Ovary (tissue), 9 donors: ENCODE data around the gene MCU. TPM values are rescaled to one million over a fixed set of nuclear protein-coding genes. Genes with fewer than 3 reads are reported as not detected.
"Not testable (repeated sequence)": the region's sequence is repeated elsewhere in the genome, so short reads cannot be mapped to it uniquely, and the experiment has no call there.

Experiments
- DNase-seq, 5 donors: peaks; one replicate each; pipeline ENCODE4 v3.0.0-alpha.2; 2019 to 2020
- H3K27ac ChIP-seq, 2 donors: fragments of 200-600 bp; one replicate each; pipeline versions ENCODE4 v1.5.1 to v1.8.0; 2019 to 2022
- H3K27me3 ChIP-seq: fragments of 200-600 bp; one replicate; pipeline ENCODE4 v1.8.0; 2022
- H3K36me3 ChIP-seq: fragments of 200-600 bp; sonication (generic); one replicate; pipeline ENCODE4 v1.5.1; 2019
- H3K4me1 ChIP-seq: one replicate; pipeline ENCODE4 v1.8.1; 2013; ENCODE audit warnings: mild to moderate bottlenecking, moderate library complexity; ENCODE audit not compliant: insufficient read depth
- H3K4me3 ChIP-seq: fragments of 200-600 bp; sonication (generic); one replicate; pipeline ENCODE4 v1.5.1; 2017
- H3K9me3 ChIP-seq, 2 donors: fragments of 200-600 bp in 1 of 2; sonication (generic) in 1 of 2; one replicate each; pipeline versions ENCODE4 v1.5.1 to v1.8.1; 2013 to 2019; ENCODE audit warnings: mild to moderate bottlenecking in 1 of 2, moderate library complexity in 1 of 2
- EP300 ChIP-seq: sonication (generic); formaldehyde crosslinking; IDR thresholded peaks from one replicate; pipeline ENCODE4 v1.6.1; 2017; ENCODE audit warnings: antibody characterized with exemption
- POLR2A ChIP-seq: fragments of 450-650 bp; IDR thresholded peaks from one replicate; pipeline ENCODE4 v1.6.1; 2017; ENCODE audit warnings: antibody characterized with exemption, mild to moderate bottlenecking, moderate library complexity
- WGBS, 3 donors: extraction: QIAGEN DNeasy Blood & Tissue Kit in 1 of 3; methylation state at CpG; one replicate each; pipeline versions ENCODE4 v1.1.5 to v1.1.7; 2013 to 2017; 5-methylcytosine and 5-hydroxymethylcytosine counted together
- intact Hi-C, 4 donors: fragments of 100-400 bp; cut with DNase I; formaldehyde crosslinking; loops; one replicate each; pipeline versions ENCODE4 v1.11.0 to v1.15.1; 2022 to 2023
- polyA plus RNA-seq, 2 donors: library from polyadenylated mRNA; stranded (reverse); fragments of 200-250 nt in 1 of 2; fragments of 350-450 nt in 1 of 2; fragmentation: Illumina TruSeq in 1 of 2; extraction: RNeasy Lipid Tissue Mini Kit (QIAGEN cat#74804) in 1 of 2; gene quantifications; one replicate each; pipeline ENCODE4 v1.2.3, GENCODE V29; 2013 to 2014
- total RNA-seq, 7 donors: library from RNA; depleted of rRNA in 2 of 7; stranded (reverse); fragments of >200 nt in 2 of 7; fragmentation: NEBNext Ultra II Directional in 3 of 7; extraction: Animal tissue kit (Norgen Biotek cat#: 25700) in 3 of 7; gene quantifications; one replicate each; pipeline versions ENCODE4 v1.1.0 to v1.2.4, GENCODE V29; 2016 to 2023
- TF ChIP-seq, protein P1 (sequence below), 3 donors: fragments of 450-650 bp in 2 of 3; fragments of 200-600 bp in 1 of 3; IDR thresholded peaks; one replicate each; pipeline versions ENCODE4 v1.5.1 to v1.8.0; 2016 to 2022; ENCODE audit warnings: antibody characterized with exemption in 3 of 3, mild to moderate bottlenecking in 1 of 3
- donor health status: DM: no; HTN: no; CAD: no; lungs with moderate emphysema.
- donor health status: DM: no; HTN: no; CAD: no.
- donor health status: Bipolar disorder and iron deficiency.
- donor health status: DM: yes; HTN: yes; CAD: no.
- donor health status: DM: no; HTN: no; CAD: no.
- donor health status: DM: yes; HTN: yes; CAD: no.

MCU gene
- total and polyA plus RNA-seq, 9 donors, result 10.3 to 27.1 (median 12.8) TPM

DNA sequence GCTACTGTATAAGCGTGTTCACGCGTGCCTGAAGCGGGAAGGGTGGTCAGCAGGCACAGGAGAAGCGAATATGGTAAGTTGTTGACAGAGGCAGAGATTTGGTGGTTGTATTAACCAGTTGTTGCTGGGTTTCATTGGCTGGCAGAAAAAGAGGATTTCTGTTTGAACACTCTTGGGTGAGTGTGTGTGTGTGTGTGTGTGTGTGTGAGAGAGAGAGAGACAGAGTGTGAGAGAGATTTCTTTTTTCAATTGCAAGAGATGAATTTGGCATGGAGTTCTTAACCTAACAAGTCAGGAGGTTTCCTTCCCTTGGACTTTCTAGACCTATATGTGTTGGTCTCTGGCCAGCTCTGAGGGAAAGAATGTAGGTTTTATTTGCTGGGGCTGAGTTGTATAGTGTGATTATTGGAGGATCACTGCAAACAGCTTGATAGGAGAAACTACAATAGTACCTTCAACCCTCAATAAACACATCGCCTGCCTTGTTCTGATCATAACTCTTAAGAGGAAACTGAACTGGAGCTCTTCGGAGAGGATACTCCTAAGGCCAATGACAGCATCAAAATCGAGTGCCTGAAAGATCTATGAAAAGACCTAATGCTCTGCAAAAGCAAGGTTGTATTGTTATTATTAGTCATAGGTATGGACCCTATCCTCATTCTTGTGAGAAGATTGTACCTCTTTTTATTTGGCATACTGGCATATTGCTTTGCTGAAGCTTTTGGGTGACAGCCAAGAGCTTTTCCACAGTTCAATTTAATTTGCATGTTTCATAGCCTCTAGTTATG is 1.2 kb downstream of the MCU start:
- WGBS, 3 donors, result 3 to 5% (median 4%) methylated on average over 8 of the region's 8 CpGs
- peak overlapping the region; percentile 84 for H3K4me3 ChIP-seq
- H3K4me1 ChIP-seq, result peaks cover 2% of the 10 kb centered on the region
- no peaks in the 10 kb centered on the region for H3K9me3 ChIP-seq
- H3K27me3 ChIP-seq, result no peaks in the 10 kb centered on the region
- DNase-seq, result peak in 2 of 5 donors; percentile 17 to 25
- intact Hi-C loops, result loop anchor here in 3 of 4 donors (5.0 to 10.0 kb wide), 3 partner anchors 66 to 142 kb away; partner anchors contain the start of gene MICU1 (in 1 of the 3)
- no peaks in the 10 kb centered on the region for H3K36me3 ChIP-seq
- TF ChIP-seq, protein P1, sequence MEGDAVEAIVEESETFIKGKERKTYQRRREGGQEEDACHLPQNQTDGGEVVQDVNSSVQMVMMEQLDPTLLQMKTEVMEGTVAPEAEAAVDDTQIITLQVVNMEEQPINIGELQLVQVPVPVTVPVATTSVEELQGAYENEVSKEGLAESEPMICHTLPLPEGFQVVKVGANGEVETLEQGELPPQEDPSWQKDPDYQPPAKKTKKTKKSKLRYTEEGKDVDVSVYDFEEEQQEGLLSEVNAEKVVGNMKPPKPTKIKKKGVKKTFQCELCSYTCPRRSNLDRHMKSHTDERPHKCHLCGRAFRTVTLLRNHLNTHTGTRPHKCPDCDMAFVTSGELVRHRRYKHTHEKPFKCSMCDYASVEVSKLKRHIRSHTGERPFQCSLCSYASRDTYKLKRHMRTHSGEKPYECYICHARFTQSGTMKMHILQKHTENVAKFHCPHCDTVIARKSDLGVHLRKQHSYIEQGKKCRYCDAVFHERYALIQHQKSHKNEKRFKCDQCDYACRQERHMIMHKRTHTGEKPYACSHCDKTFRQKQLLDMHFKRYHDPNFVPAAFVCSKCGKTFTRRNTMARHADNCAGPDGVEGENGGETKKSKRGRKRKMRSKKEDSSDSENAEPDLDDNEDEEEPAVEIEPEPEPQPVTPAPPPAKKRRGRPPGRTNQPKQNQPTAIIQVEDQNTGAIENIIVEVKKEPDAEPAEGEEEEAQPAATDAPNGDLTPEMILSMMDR (IDR thresholded peaks at IDR 0.05), result no peak
- TF ChIP-seq EP300 (no peak), POLR2A (no peak)
- H3K27ac ChIP-seq, result peak overlapping the region; percentile 89

DNA sequence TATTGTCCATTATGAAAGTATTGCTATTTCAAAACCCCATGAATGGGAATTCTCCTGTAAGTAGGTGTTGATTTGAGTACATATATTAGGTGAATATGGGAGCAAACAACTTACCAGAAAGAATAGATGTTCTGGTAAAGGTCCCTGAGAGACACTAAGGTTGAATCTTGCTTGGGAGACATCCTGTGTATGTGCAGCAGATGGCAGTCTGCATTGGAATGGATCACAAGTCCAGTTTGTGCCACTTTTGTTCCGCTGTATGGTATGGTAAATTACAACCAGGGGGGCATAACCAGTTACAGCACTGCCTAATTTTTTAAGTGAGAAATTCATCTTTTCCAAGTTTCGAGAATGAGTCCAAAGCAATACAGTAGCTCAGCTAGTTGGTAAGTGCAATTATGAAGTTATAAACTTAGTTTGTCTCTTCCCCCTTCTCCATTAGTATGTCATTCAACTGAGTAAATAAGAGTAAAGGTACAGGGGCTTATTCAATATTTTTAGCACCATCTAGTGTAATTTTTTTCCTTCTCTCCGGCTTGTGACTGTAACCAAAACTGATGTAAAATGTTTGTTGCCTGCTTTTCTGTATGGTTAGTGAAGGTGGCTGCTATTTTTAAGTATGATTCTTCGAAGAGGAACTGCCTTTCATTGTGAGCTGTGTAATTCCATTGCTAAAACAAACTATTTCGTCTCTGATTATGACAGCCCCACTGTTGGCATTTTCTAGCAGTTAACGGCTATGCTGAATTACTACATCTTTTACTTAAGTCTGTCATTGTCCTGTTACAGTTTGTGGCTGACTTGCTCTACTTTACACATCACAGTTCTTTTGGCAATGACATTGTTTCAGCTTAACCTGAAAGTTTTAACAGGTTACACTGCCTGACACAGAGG is 2.8 kb downstream of the MCU start:
- Histone ChIP-seq H3K27me3 (no peaks in the 10 kb centered on the region), H3K4me1 (peaks cover 2% of the 10 kb centered on the region), H3K36me3 (no peaks in the 10 kb centered on the region), H3K9me3 (no peaks in the 10 kb centered on the region), H3K4me3 (no peak overlapping the region), H3K27ac (no peak overlapping the region)
- no peak for DNase-seq
- intact Hi-C loops, result loop anchor here in 3 of 4 donors (5.0 to 10.0 kb wide), 3 partner anchors 67 to 140 kb away; partner anchors contain the start of gene MICU1 (in 1 of the 3)
- WGBS, 3 donors, result 45 to 54% (median 53%) methylated on average over 6 of the region's 6 CpGs
- TF ChIP-seq POLR2A (no peak), EP300 (no peak)
- TF ChIP-seq, protein P1 (IDR thresholded peaks at IDR 0.05), result no peak

DNA sequence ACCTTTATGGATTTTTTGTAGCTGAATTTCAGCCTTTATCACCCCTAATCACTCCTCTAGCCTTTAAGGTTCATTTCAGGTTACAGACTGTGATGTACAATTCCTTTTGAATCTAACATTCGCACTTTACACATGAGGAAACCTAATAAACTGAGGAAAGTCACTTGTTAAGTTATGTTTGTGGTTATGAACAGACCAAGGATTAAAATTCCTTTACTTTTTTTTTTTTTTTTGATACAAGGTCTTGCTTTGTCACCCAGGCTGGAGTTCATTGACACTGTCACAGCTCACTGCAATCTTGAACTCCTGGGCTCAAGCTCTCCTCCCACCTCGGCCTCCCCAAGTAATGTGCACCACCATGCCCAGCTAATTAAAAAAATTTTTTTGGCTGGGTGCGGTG is 3.6 kb downstream of the MCU start:
- 93 to 98% (median 96%) methylated on average over 3 of the region's 3 CpGs for WGBS, 3 donors
- no peak for DNase-seq
- Histone ChIP-seq H3K27me3 (no peaks in the 10 kb centered on the region), H3K4me1 (peaks cover 2% of the 10 kb centered on the region), H3K27ac (no peak overlapping the region), H3K4me3 (no peak overlapping the region), H3K36me3 (no peaks in the 10 kb centered on the region), H3K9me3 (no peaks in the 10 kb centered on the region)
- no peak for TF ChIP-seq EP300
- intact Hi-C loops, result loop anchor here in 3 of 4 donors (10.0 kb wide), 2 partner anchors 89 to 139 kb away; no protein-coding TSS in a partner anchor

DNA sequence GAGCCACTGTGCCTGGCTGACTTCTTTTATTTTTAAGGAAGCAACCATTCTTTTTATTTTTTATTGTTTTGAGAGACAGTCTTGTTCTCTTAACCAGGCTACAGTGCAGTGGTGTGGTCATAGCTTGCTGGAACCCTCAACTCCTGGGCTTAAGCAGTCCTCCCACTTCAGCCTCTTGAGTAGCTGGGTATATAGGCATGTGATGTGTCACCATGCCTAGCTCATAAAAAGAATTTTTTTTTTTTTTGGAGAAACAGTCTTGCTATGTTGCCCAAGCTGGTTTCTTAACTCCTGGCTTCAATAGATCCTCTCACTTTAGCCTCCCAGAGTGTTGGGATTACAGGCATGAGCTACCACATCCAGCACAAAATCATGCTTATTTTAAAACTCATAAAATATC is 5.8 kb downstream of the MCU start:
- H3K4me1 ChIP-seq, result peaks cover 2% of the 10 kb centered on the region
- intact Hi-C loops, result loop anchor here in 3 of 4 donors (10.0 kb wide), 2 partner anchors 87 to 137 kb away; no protein-coding TSS in a partner anchor
- no peak overlapping the region for H3K4me3 ChIP-seq
- DNase-seq, result no peak
- H3K27ac ChIP-seq, result no peak overlapping the region
- H3K36me3 ChIP-seq, result no peaks in the 10 kb centered on the region
- no peaks in the 10 kb centered on the region for H3K27me3 ChIP-seq
- H3K9me3 ChIP-seq, result no peaks in the 10 kb centered on the region
- TF ChIP-seq POLR2A, result no peak
- no peak for TF ChIP-seq EP300

DNA sequence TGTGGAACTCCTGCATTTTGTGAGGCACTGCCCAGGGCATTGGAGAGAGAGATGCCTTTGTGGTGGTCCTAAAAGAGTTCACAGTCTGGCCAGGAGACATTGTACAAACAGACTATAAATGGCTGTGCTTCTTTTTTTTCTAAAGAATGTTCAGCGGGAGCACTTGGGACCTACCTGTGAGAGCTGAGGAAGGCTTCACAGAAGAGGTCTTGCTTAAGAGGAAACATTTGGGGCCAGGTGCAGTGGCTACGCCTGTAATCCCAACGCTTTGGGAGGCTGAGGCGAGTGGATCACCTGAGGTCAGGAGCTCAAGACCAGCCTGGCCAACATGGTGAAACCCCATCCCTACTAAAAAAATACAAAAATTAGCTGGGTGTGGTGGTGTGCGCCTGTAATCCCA is 10.5 kb downstream of the MCU start:
- intact Hi-C loops, result loop anchor here in 2 of 4 donors (10.0 kb wide), 1 partner anchor 132 kb away; no protein-coding TSS in a partner anchor
- not testable (repeated sequence) for DNase-seq, H3K27ac ChIP-seq, H3K36me3 ChIP-seq, H3K9me3 ChIP-seq, H3K4me1 ChIP-seq, H3K27me3 ChIP-seq, H3K4me3 ChIP-seq
- 94 to 97% (median 96%) methylated on average over 5 of the region's 5 CpGs for WGBS, 3 donors
